ENCODE results near the gene S100A4. TPM values are rescaled to one million over a fixed set of nuclear protein-coding genes. Genes with fewer than 3 reads are reported as not detected.

S100A4 gene
- polyA plus RNA-seq, 1 donor from 2014 or later = not detected

GRCh38 chr1:153567621-153568366 lies 22.2 kb upstream of the S100A4 start:
- TF ChIP-seq TAF1 (IDR thresholded peaks at IDR 0.05; ENCODE audit: low read depth) (no peak), MXI1 (conservative IDR thresholded peaks at IDR 0.05; ENCODE audit: poor library complexity, severe bottlenecking) (no peak), RAD21 (conservative IDR thresholded peaks at IDR 0.05) (no peak), POLR2AphosphoS5 (IDR thresholded peaks at IDR 0.05) (no peak), EP300 (conservative IDR thresholded peaks at IDR 0.05; ENCODE audit: poor library complexity, severe bottlenecking) (no peak), SMC3 (conservative IDR thresholded peaks at IDR 0.05; ENCODE audit: poor library complexity) (no peak), EZH2 (IDR thresholded peaks at IDR 0.05; ENCODE audit: borderline replicate concordance, insufficient read depth, low read length, poor library complexity, severe bottlenecking) (no peak), CTCF (IDR thresholded peaks at IDR 0.05; ENCODE audit: poor library complexity, severe bottlenecking) (no peak), REST (IDR thresholded peaks at IDR 0.05; ENCODE audit: borderline replicate concordance) (no peak)
- Histone ChIP-seq H3K79me2 (replicated peaks; ENCODE audit: insufficient read depth, low read length) (no peaks in the 10 kb centered on the region), H3K9ac (ENCODE audit: low read length) (no peak overlapping the region), H3K4me3 (ENCODE audit: low read length) (no peak overlapping the region), H2AFZ (ENCODE audit: low read depth, low read length) (no peak overlapping the region), H3K27me3 (ENCODE audit: insufficient read depth, low read depth, low read length) (no peaks in the 10 kb centered on the region), H4K20me1 (ENCODE audit: insufficient read depth) (no peaks in the 10 kb centered on the region), H3F3A (ENCODE audit: insufficient read depth, low read length, poor library complexity, severe bottlenecking) (no peaks in the 10 kb centered on the region), H3K9me2 (ENCODE audit: insufficient read depth, low read length) (no peaks in the 10 kb centered on the region), H3K27ac (ENCODE audit: low read length) (no peak overlapping the region), H3K9me3 (ENCODE audit: low read length) (no peaks in the 10 kb centered on the region), H3K36me3 (ENCODE audit: insufficient read depth, low read length) (no peaks in the 10 kb centered on the region), H3K4me2 (ENCODE audit: low read length) (no peak overlapping the region)

DNA sequence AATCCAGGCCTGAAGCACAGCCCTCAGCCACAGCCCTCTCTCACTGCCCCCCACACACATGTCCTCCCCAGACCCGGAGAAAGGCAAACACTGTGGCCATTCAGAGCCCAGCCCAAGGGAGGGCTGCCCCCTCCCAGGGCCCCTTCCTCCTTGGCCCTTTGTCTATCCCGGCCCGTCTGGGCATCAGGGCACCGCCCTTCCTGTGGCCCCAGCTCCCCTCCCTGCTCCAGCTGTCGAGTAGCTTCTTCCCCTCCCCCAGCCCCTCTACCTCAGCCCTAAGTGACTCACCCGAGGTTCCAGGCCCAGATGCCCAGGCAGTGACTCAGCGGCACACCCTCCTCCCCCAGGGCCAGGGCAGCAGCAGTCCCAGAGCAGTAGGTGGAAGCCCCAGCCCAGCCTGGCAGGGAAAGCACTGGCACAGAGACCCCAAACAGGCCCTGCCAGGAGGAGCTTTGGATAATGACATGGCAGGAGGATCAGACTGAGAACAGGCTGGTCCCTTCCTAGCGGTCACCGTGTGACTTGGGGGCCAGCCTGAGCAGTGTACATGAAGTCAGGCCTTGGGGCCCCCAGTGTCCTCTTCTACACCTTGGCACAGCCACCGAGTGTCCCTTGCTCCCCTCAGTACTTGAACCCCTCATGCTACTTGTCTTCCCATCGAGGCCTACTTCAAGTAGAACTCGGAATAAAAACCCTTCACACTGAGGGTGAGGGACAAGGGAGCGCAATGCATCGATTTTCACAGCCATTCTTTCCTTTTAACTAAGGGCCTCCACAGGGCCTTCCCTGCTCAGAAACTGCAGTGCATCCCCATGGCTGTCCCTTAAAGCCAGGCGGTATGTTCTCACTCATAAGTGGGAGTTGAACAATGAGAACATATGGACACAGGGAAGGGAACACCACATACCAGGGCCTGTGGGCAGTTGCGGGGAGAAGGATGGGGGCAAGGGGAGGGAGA lies 21.1 kb upstream of the S100A4 start:
- H3K79me2 ChIP-seq (replicated peaks; ENCODE audit: insufficient read depth, low read length) = no peaks in the 10 kb centered on the region
- H3K36me3 ChIP-seq (ENCODE audit: insufficient read depth, low read length) = no peaks in the 10 kb centered on the region
- H3K4me2 ChIP-seq (ENCODE audit: low read length) = no peak overlapping the region
- TF ChIP-seq CTCF (IDR thresholded peaks at IDR 0.05; ENCODE audit: poor library complexity, severe bottlenecking) = no peak
- TF ChIP-seq EZH2 (IDR thresholded peaks at IDR 0.05; ENCODE audit: borderline replicate concordance, insufficient read depth, low read length, poor library complexity, severe bottlenecking) = no peak
- TF ChIP-seq RAD21 (conservative IDR thresholded peaks at IDR 0.05) = no peak
- TF ChIP-seq EP300 (conservative IDR thresholded peaks at IDR 0.05; ENCODE audit: poor library complexity, severe bottlenecking) = no peak
- no peak for TF ChIP-seq MXI1 (conservative IDR thresholded peaks at IDR 0.05; ENCODE audit: poor library complexity, severe bottlenecking)
- TF ChIP-seq SMC3 (conservative IDR thresholded peaks at IDR 0.05; ENCODE audit: poor library complexity) = no peak
- TF ChIP-seq REST (IDR thresholded peaks at IDR 0.05; ENCODE audit: borderline replicate concordance) = no peak
- no peak for TF ChIP-seq POLR2AphosphoS5 (IDR thresholded peaks at IDR 0.05)
- no peak overlapping the region for H3K9ac ChIP-seq (ENCODE audit: low read length)
- no peak overlapping the region for H2AFZ ChIP-seq (ENCODE audit: low read depth, low read length)
- H3K9me2 ChIP-seq (ENCODE audit: insufficient read depth, low read length) = no peaks in the 10 kb centered on the region
- no peak overlapping the region for H3K4me3 ChIP-seq (ENCODE audit: low read length)
- no peaks in the 10 kb centered on the region for H3K9me3 ChIP-seq (ENCODE audit: low read length)
- H3K27me3 ChIP-seq (ENCODE audit: insufficient read depth, low read depth, low read length) = no peaks in the 10 kb centered on the region
- H4K20me1 ChIP-seq (ENCODE audit: insufficient read depth) = no peaks in the 10 kb centered on the region
- H3K27ac ChIP-seq (ENCODE audit: low read length) = no peak overlapping the region
- H3F3A ChIP-seq (ENCODE audit: insufficient read depth, low read length, poor library complexity, severe bottlenecking) = no peaks in the 10 kb centered on the region
